Neural progenitor cell (in vitro differentiated cells): ENCODE data around the gene CHCHD6.

Experiments
- EZH2phosphoT487 ChIP-seq: fragments of 200-600 bp; sonication (generic); IDR thresholded peaks from 2 replicates; pipeline ENCODE4 v1.6.1; 2017; ENCODE audit warnings: antibody characterized with exemption
- TF ChIP-seq, protein P1 (sequence below): fragments of 200-600 bp; sonication (generic); IDR thresholded peaks from 2 replicates; pipeline ENCODE4 v1.5.1; 2017; ENCODE audit warnings: antibody characterized with exemption, mild to moderate bottlenecking

DNA sequence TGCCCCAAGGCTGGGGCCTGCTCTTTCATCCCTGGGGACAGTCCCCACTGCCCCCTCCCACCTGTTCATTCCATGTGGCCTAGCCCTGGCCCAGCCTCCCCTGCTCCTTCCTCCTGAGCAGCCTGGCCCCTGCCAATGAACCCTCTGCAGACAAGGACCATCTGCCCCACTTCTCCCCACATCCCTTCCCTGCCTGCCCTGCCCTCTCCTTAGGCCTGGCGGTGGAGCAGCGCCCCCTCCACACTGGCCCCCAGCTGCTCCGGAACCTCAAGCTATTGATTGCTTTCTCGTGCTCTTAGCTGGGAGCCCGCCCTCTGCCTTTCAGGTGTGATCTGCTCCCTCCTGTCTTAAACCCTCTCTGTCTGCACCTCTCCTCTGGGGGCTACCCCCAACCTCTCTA lies 286.9 kb downstream of the CHCHD6 start:
- TF ChIP-seq EZH2phosphoT487: no peak
- TF ChIP-seq, protein P1, sequence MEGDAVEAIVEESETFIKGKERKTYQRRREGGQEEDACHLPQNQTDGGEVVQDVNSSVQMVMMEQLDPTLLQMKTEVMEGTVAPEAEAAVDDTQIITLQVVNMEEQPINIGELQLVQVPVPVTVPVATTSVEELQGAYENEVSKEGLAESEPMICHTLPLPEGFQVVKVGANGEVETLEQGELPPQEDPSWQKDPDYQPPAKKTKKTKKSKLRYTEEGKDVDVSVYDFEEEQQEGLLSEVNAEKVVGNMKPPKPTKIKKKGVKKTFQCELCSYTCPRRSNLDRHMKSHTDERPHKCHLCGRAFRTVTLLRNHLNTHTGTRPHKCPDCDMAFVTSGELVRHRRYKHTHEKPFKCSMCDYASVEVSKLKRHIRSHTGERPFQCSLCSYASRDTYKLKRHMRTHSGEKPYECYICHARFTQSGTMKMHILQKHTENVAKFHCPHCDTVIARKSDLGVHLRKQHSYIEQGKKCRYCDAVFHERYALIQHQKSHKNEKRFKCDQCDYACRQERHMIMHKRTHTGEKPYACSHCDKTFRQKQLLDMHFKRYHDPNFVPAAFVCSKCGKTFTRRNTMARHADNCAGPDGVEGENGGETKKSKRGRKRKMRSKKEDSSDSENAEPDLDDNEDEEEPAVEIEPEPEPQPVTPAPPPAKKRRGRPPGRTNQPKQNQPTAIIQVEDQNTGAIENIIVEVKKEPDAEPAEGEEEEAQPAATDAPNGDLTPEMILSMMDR: no peak
